Sigmoid colon (tissue), 4 donors: ENCODE data around the gene FBXW8.

Source experiments
- CTCF ChIP-seq, 4 experiments: fragments of 450-650 bp in 3 of 4; fragments of 200-600 bp in 1 of 4; IDR thresholded peaks; one replicate each; pipeline ENCODE4 v1.5.1; 2016 to 2019; ENCODE audit warnings: antibody characterized with exemption in 4 of 4, mild to moderate bottlenecking in 3 of 4, moderate library complexity in 2 of 4
- EP300 ChIP-seq, 4 donors: sonication (generic); formaldehyde crosslinking; IDR thresholded peaks; one replicate each; pipeline ENCODE4 v1.6.1; 2017; ENCODE audit warnings: antibody characterized with exemption in 4 of 4
- POLR2A ChIP-seq, 2 donors: fragments of 450-650 bp; IDR thresholded peaks; one replicate each; pipeline ENCODE4 v1.6.1; 2016; ENCODE audit warnings: antibody characterized with exemption in 2 of 2, mild to moderate bottlenecking in 2 of 2, moderate library complexity in 2 of 2
- POLR2AphosphoS5 ChIP-seq, 4 donors: sonication (generic); formaldehyde crosslinking; IDR thresholded peaks; one replicate each; pipeline ENCODE4 v1.6.1; 2017; ENCODE audit warnings: antibody characterized with exemption in 4 of 4

GRCh38 chr12:117038023-117038680 is 127.4 kb downstream of the FBXW8 start:
- TF ChIP-seq CTCF (IDR thresholded peaks at IDR 0.05) (no peak), EP300 (IDR thresholded peaks at IDR 0.05) (no peak), POLR2AphosphoS5 (IDR thresholded peaks at IDR 0.05) (no peak), POLR2A (IDR thresholded peaks at IDR 0.05) (no peak)
